Trophoblast cell (in vitro differentiated cells and primary cell): ENCODE data around the gene EXOC4.

ENCODE experiments used
- DNase-seq, 2 donors: peaks; one replicate each; pipeline ENCODE4 v3.0.0-alpha.2; 2016
- H2AFZ ChIP-seq: 2 replicates; pipeline ENCODE4 v1.6.1; 2013; ENCODE audit warnings: low read length, moderate library complexity, mild to moderate bottlenecking; ENCODE audit not compliant: insufficient read depth, poor library complexity
- H2AK5ac ChIP-seq: 2 replicates; pipeline ENCODE4 v1.6.1; 2013; ENCODE audit warnings: mild to moderate bottlenecking, low read length
- H2BK120ac ChIP-seq: 2 replicates; pipeline ENCODE4 v1.6.1; 2013; ENCODE audit warnings: low read length, mild to moderate bottlenecking, moderate library complexity; ENCODE audit not compliant: insufficient read depth, poor library complexity
- H2BK12ac ChIP-seq: 2 replicates; pipeline ENCODE4 v1.6.1; 2013; ENCODE audit warnings: mild to moderate bottlenecking, low read length, moderate library complexity
- H2BK5ac ChIP-seq: 2 replicates; pipeline ENCODE4 v1.6.1; 2013; ENCODE audit warnings: low read length, low read depth, moderate library complexity, mild to moderate bottlenecking; ENCODE audit not compliant: poor library complexity
- H3K14ac ChIP-seq: 2 replicates; pipeline ENCODE4 v1.6.1; 2013; ENCODE audit warnings: mild to moderate bottlenecking, low read length
- H3K18ac ChIP-seq: 2 replicates; pipeline ENCODE4 v1.6.1; 2013; ENCODE audit warnings: mild to moderate bottlenecking, low read length
- H3K23ac ChIP-seq: 2 replicates; pipeline ENCODE4 v1.6.1; 2013; ENCODE audit warnings: low read length
- H3K27ac ChIP-seq: 2 replicates; pipeline ENCODE4 v1.5.1; 2013; ENCODE audit warnings: low read depth, mild to moderate bottlenecking, inconsistent platforms, low read length, moderate library complexity
- H3K27me3 ChIP-seq: 2 replicates; pipeline ENCODE4 v1.6.1; 2013; ENCODE audit warnings: inconsistent platforms, mild to moderate bottlenecking, low read length, moderate library complexity; ENCODE audit not compliant: insufficient read depth
- H3K36me3 ChIP-seq, 2 experiments: 1 replicate in 1 of 2; 2 replicates in 1 of 2; pipeline ENCODE4 v1.6.1; 2013; ENCODE audit warnings: low read length in 2 of 2, mild to moderate bottlenecking in 2 of 2, moderate library complexity in 1 of 2; ENCODE audit not compliant: insufficient read depth in 2 of 2, control insufficient read depth in 1 of 2
- H3K4ac ChIP-seq: 2 replicates; pipeline ENCODE4 v1.6.1; 2013; ENCODE audit warnings: low read depth, mild to moderate bottlenecking, low read length, moderate library complexity
- H3K4me1 ChIP-seq, 2 experiments: 1 replicate in 1 of 2; 2 replicates in 1 of 2; pipeline ENCODE4 v1.6.1; 2013; ENCODE audit warnings: low read length in 2 of 2, mild to moderate bottlenecking in 2 of 2, moderate library complexity in 1 of 2; ENCODE audit not compliant: insufficient read depth in 2 of 2, control insufficient read depth in 1 of 2
- H3K4me2 ChIP-seq: 2 replicates; pipeline ENCODE4 v1.6.1; 2013; ENCODE audit warnings: inconsistent platforms, mild to moderate bottlenecking, low read length, moderate library complexity
- H3K4me3 ChIP-seq: 2 replicates; pipeline ENCODE4 v1.5.1; 2013; ENCODE audit warnings: mild to moderate bottlenecking, low read depth, low read length, inconsistent platforms
- H3K79me1 ChIP-seq: one replicate; pipeline ENCODE4 v1.6.1; 2013; ENCODE audit warnings: low read length
- H3K79me2 ChIP-seq: 2 replicates; pipeline ENCODE4 v1.6.1; 2013; ENCODE audit warnings: low read length, mild to moderate bottlenecking; ENCODE audit not compliant: control insufficient read depth, insufficient read depth, poor library complexity
- H3K9ac ChIP-seq: 2 replicates; pipeline ENCODE4 v1.6.1; 2013; ENCODE audit warnings: mild to moderate bottlenecking, low read length
- H3K9me3 ChIP-seq: 2 replicates; pipeline ENCODE4 v1.6.1; 2013; ENCODE audit warnings: low read depth, mild to moderate bottlenecking, control low read depth, inconsistent platforms, low read length; ENCODE audit not compliant: insufficient read depth
- H4K12ac ChIP-seq: 2 replicates; pipeline ENCODE4 v1.6.1; 2013; ENCODE audit warnings: low read depth, mild to moderate bottlenecking, low read length, moderate library complexity
- H4K8ac ChIP-seq: 2 replicates; pipeline ENCODE4 v1.6.1; 2013; ENCODE audit warnings: low read depth, mild to moderate bottlenecking, low read length, moderate library complexity
- H4K91ac ChIP-seq: one replicate; pipeline ENCODE4 v1.6.1; 2013; ENCODE audit warnings: low read depth, mild to moderate bottlenecking, low read length, moderate library complexity
- WGBS: extraction: QIAGEN DNeasy Blood & Tissue Kit; methylation state at CpG from one replicate; pipeline ENCODE4 v1.1.7; 2013; ENCODE audit warnings: missing lambda C conversion rate; ENCODE audit not compliant: insufficient read length, insufficient coverage; ENCODE audit errors: extremely low coverage; 5-methylcytosine and 5-hydroxymethylcytosine counted together

The EXOC4 gene

GRCh38 chr7:133822868-133823552, 570.1 kb downstream of the EXOC4 start:
- no peaks in the 10 kb centered on the region for H3K4me1 ChIP-seq
- H3K23ac ChIP-seq: no peak overlapping the region
- WGBS: no CpG with 5 or more reads among the region's 4 CpGs
- no peak overlapping the region for H3K18ac ChIP-seq
- H4K12ac ChIP-seq: no peak overlapping the region
- no peak overlapping the region for H3K9ac ChIP-seq
- no peak overlapping the region for H2BK12ac ChIP-seq
- no peaks in the 10 kb centered on the region for H3K79me1 ChIP-seq
- H3K79me2 ChIP-seq: no peaks in the 10 kb centered on the region
- H3K27ac ChIP-seq: no peak overlapping the region
- H2AK5ac ChIP-seq: no peak overlapping the region
- no peak overlapping the region for H3K4me2 ChIP-seq
- DNase-seq: no peak
- H3K4me3 ChIP-seq: no peak overlapping the region
- H4K91ac ChIP-seq: no peak overlapping the region
- H3K9me3 ChIP-seq: no peaks in the 10 kb centered on the region
- no peak overlapping the region for H2AFZ ChIP-seq
- peaks cover 0 to 2% of the 10 kb centered on the region in 2 experiments for H3K36me3 ChIP-seq
- no peak overlapping the region for H3K14ac ChIP-seq
- no peak overlapping the region for H2BK120ac ChIP-seq
- H3K4ac ChIP-seq: no peak overlapping the region
- no peak overlapping the region for H4K8ac ChIP-seq
- H3K27me3 ChIP-seq: no peaks in the 10 kb centered on the region
- no peak overlapping the region for H2BK5ac ChIP-seq

- no peak overlapping the region for H2AFZ ChIP-seq
- no peak overlapping the region for H2AK5ac ChIP-seq
- no peak overlapping the region for H3K4me2 ChIP-seq
- no peak overlapping the region for H2BK12ac ChIP-seq
- no peak overlapping the region for H3K18ac ChIP-seq
- H3K4me3 ChIP-seq: no peak overlapping the region
- H3K79me1 ChIP-seq: no peaks in the 10 kb centered on the region
- H3K27ac ChIP-seq: no peak overlapping the region
- no peaks in the 10 kb centered on the region for H3K36me3 ChIP-seq
- no CpG with 5 or more reads among the region's 6 CpGs for WGBS
- no peak overlapping the region for H3K14ac ChIP-seq
- H2BK120ac ChIP-seq: no peak overlapping the region
- no peak overlapping the region for H4K8ac ChIP-seq
- no peak overlapping the region for H4K12ac ChIP-seq
- no peak overlapping the region for H3K23ac ChIP-seq
- no peak for DNase-seq
- H3K27me3 ChIP-seq: no peaks in the 10 kb centered on the region
- no peaks in the 10 kb centered on the region for H3K79me2 ChIP-seq
- no peak overlapping the region for H3K9ac ChIP-seq
- H3K4ac ChIP-seq: no peak overlapping the region
- no peak overlapping the region for H4K91ac ChIP-seq
- no peak overlapping the region for H2BK5ac ChIP-seq
- peaks cover 3% of the 10 kb centered on the region in 2 experiments for H3K4me1 ChIP-seq
- H3K9me3 ChIP-seq: no peaks in the 10 kb centered on the region
Observed at GRCh38 chr7:133824132-133824531, 571.3 kb downstream of the EXOC4 start.

GRCh38 chr7:133827707-133828623, 575.1 kb downstream of the EXOC4 start:
- Histone ChIP-seq H3K79me1 (no peaks in the 10 kb centered on the region), H3K27ac (no peak overlapping the region), H3K4me1 (peaks cover 4 to 8% of the 10 kb centered on the region in 2 experiments), H3K4me2 (no peak overlapping the region), H3K4me3 (no peak overlapping the region), H2AK5ac (no peak overlapping the region), H3K9ac (no peak overlapping the region), H2BK12ac (no peak overlapping the region), H2AFZ (no peak overlapping the region), H2BK120ac (no peak overlapping the region), H4K12ac (no peak overlapping the region), H3K23ac (no peak overlapping the region), H3K9me3 (no peaks in the 10 kb centered on the region), H3K79me2 (no peaks in the 10 kb centered on the region), H2BK5ac (no peak overlapping the region), H3K27me3 (no peaks in the 10 kb centered on the region), H4K91ac (no peak overlapping the region), H3K4ac (no peak overlapping the region), H3K18ac (no peak overlapping the region), H4K8ac (no peak overlapping the region), H3K36me3 (no peaks in the 10 kb centered on the region), H3K14ac (no peak overlapping the region)
- no peak for DNase-seq
- no CpG with 5 or more reads among the region's 7 CpGs for WGBS

GRCh38 chr7:133828906-133829305, 576.0 kb downstream of the EXOC4 start:
- H3K9me3 ChIP-seq: no peaks in the 10 kb centered on the region
- H3K4ac ChIP-seq: no peak overlapping the region
- no peak overlapping the region for H3K23ac ChIP-seq
- H4K8ac ChIP-seq: no peak overlapping the region
- H2BK5ac ChIP-seq: no peak overlapping the region
- no peak overlapping the region for H4K91ac ChIP-seq
- no peak overlapping the region for H3K4me2 ChIP-seq
- no peak overlapping the region for H3K18ac ChIP-seq
- no peaks in the 10 kb centered on the region for H3K36me3 ChIP-seq
- H2BK12ac ChIP-seq: peak overlapping the region; percentile 53
- H2AK5ac ChIP-seq: no peak overlapping the region
- no CpG with 5 or more reads among the region's 4 CpGs for WGBS
- H2BK120ac ChIP-seq: no peak overlapping the region
- peaks cover 4 to 11% of the 10 kb centered on the region in 2 experiments for H3K4me1 ChIP-seq
- no peak overlapping the region for H3K9ac ChIP-seq
- H3K4me3 ChIP-seq: no peak overlapping the region
- H3K79me1 ChIP-seq: peaks cover 3% of the 10 kb centered on the region
- no peak overlapping the region for H3K27ac ChIP-seq
- no peak overlapping the region for H2AFZ ChIP-seq
- no peaks in the 10 kb centered on the region for H3K27me3 ChIP-seq
- no peak overlapping the region for H3K14ac ChIP-seq
- no peak overlapping the region for H4K12ac ChIP-seq
- no peaks in the 10 kb centered on the region for H3K79me2 ChIP-seq
- DNase-seq: no peak
